Activated CD4-positive, alpha-beta T cell treated with anti-CD3 and anti-CD28 coated beads, Interleukin-2, amount 10 ng/mL, durations not matched to agents 24 days and 14 days (primary cell): ENCODE measurements around the gene DUS1L. TPM values are rescaled to one million over a fixed set of nuclear protein-coding genes. Genes with fewer than 3 reads are reported as not detected.
A peak's percentile ranks its signal among the peaks of the same experiment; 100 is the strongest.

ENCODE experiments used
- DNase-seq: peaks from one replicate; pipeline ENCODE4 v3.0.0; 2022
- H3K27ac Mint-ChIP-seq: one replicate; pipeline ENCODE4 v1.8.0; 2022; ENCODE audit warnings: mild to moderate bottlenecking, mixed read lengths
- H3K27me3 Mint-ChIP-seq: one replicate; pipeline ENCODE4 v1.8.0; 2022; ENCODE audit warnings: mixed read lengths
- H3K36me3 Mint-ChIP-seq: one replicate; pipeline ENCODE4 v1.8.0; 2022; ENCODE audit warnings: low read depth, mild to moderate bottlenecking, mixed read lengths
- H3K4me1 Mint-ChIP-seq: one replicate; pipeline ENCODE4 v1.8.0; 2021; ENCODE audit warnings: mixed read lengths
- H3K4me3 Mint-ChIP-seq: one replicate; pipeline ENCODE4 v1.8.0; 2022; ENCODE audit warnings: mild to moderate bottlenecking, moderate library complexity, mixed read lengths
- H3K9me3 Mint-ChIP-seq: one replicate; pipeline ENCODE4 v1.8.0; 2021; ENCODE audit warnings: mixed read lengths
- intact Hi-C: fragments of 100-400 bp; cut with micrococcal nuclease; formaldehyde crosslinking; loops from one replicate; pipeline ENCODE4 v1.15.1; 2023
- total RNA-seq: library from RNA; stranded (reverse); gene quantifications from 2 replicates; pipeline ENCODE4 v1.2.3, GENCODE V29; 2022

The DUS1L gene
- total RNA-seq, 1 donor from 2014 or later = 230 TPM

DNA sequence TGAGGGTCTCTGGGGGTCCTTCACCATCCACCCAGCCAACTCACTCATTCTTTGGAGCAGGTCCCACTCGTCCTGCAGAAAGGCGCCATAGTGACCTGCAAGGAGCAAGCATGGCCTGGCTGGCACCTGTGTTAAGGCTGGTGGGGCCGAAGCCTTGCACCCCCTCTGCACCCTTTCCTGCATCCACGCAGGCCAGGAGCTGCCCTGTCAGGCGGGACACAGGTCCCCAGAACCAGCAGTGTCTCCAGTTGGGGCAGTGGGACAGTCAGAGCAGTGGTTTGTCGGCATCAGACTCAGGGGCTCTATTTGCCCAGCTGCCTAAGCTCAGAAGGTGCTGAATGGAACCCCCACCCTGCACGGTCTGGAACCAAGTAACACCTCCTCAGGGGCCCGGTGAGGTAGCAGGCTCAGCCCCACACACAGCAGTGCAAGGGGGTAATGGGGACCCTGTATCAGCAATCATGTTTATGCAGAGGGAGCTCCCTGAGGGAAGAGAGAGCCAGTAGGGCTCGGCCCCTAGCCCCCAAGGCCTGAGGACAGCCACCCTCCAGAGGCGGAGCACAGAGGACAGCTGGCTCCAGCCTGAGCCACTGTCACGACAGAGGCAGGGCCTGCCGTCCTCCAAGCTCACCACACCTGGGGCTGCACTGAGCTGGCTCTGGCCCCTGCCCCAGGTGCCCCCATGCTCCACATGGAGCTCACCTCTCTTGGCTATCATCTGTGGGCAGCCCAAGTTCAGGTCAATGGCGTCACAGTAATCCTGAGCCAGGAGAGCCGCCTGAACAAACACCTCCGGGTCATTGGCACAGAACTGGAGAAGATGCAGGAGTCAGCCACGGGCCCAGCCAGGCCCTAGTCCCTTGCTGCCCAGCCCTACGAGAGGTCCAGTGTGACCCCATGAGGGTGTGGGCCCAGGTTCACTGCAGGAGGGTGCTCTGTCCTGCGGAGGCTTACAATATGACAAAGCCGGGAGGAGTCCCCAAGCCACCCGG, 1.9 kb downstream of the DUS1L start:
- intact Hi-C loops = no loop called here
- H3K9me3 Mint-ChIP-seq = no peaks in the 10 kb centered on the region
- H3K4me3 Mint-ChIP-seq = peak overlapping the region; percentile 73

DNA sequence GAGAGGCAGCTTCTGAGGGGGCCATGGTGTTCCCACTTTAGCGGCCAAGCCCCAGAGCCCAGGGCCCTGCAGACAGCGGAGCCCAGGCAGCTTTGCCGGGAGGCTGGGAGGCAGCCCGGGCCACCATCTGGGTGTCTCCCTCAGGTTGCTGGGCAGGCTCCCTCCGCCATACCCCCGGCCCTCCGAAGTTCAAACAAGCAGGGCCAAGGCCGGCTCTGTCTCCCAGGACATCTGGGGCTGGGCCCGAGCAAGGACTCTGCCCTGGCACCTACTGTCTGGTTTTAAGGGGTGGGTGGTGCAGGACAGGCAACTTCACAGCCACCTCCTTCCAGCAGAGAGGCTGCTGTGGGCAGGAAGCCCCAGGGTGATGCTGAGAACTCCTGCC, 2.6 kb downstream of the DUS1L start:
- DNase-seq = no peak
- Mint-ChIP-seq H3K4me3 (no peak overlapping the region), H3K36me3 (peaks cover 17% of the 10 kb centered on the region), H3K9me3 (no peaks in the 10 kb centered on the region), H3K27me3 (no peaks in the 10 kb centered on the region), H3K27ac (no peak overlapping the region), H3K4me1 (peaks cover 5% of the 10 kb centered on the region)
- intact Hi-C loops = no loop called here

More for the DNA sequence above, 1.9 kb downstream of the DUS1L start:
- Mint-ChIP-seq H3K36me3 (peaks cover 15% of the 10 kb centered on the region), H3K4me1 (peaks cover 5% of the 10 kb centered on the region), H3K27ac (no peak overlapping the region), H3K27me3 (no peaks in the 10 kb centered on the region)
- no peak for DNase-seq

DNA sequence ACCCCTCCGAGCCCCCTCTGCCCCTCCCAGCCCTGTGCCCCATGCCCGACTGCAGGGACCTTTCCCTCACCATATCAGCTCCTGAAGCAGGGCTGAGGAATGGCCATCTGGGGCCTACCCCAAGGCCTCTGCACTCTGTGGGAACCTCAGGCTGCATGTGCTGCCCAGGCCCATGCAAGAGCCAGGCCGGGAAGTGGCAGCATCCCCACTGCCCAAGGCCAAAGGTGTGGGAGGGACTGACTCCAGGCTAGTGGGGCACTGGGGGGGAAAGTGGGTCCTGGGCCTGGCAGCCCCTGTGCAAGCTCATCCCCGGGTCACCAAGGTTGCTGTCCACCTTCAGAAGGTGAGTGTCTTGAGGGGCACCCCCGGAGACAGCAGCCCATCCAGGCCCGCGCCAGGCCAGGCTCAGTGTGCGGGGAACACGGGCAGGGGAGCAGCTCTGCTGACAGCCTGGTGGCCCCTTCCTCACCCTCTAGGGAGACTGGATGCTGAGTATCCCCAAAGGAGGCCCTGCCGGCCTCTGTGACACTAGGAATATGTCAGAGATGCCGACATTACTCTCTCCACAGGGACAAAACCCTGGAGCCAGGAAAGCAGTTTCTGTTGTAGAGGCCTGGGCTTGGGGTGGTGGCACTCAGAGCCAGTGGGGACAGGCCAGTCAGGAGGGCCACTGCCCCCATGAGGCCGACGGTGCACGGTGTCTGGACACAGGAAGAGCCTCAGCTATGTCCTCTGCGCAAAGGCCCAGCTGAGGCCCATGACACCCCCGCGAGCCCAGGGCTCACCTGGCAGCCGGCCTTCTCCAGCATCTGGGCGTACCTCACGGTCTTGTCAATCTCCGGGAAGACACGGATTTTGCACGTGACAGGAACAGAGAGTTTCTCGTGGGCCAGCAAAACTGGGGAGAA, 3.3 kb downstream of the DUS1L start:
- Mint-ChIP-seq H3K4me1 (peaks cover 5% of the 10 kb centered on the region), H3K36me3 (peaks cover 21% of the 10 kb centered on the region), H3K27ac (no peak overlapping the region), H3K27me3 (no peaks in the 10 kb centered on the region), H3K4me3 (no peak overlapping the region), H3K9me3 (no peaks in the 10 kb centered on the region)
- intact Hi-C loops = no loop called here
- no peak for DNase-seq

DNA sequence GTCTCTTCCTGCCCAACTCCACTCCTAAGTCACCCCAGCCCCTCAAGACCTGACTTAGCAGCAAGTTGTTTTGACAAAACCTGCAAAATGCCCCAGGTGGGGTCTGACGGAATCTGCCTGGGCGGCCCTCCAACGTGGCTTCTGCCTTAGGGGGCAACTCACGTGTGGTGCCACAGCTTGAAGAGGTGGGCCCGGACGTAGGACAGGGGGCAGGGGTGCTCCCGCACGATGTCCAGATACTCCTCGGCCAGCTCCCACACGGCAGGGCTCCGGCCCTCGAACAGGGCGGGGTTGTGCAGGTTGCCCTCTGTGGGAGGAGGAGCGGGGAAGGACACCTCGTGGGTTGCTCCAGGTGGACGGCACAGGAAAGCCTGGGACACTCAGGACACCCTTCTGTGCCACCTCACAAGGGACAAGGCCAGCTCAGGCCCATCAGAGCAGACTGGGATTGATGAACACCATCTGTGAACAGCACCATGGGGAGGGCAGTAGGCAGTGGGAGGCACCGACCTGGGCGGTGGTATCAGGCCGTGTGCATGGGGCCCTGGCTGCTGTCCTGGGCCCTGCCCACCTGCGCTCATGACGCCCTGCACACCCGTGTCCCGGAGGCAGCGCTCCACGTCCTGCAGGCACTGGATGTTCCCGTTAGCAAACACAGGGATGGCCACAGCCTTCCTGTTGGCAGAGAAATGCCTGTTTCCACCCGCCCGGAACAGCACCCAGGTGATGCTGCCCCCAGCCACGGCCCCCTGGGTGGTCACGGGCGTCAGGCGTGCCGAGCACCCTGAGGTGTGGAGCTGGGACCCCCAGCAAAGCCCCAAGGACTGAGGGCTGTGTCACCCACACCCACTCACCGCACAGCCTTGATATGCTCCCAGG, 4.3 kb downstream of the DUS1L start:
- no peaks in the 10 kb centered on the region for H3K9me3 Mint-ChIP-seq
- H3K4me1 Mint-ChIP-seq = peaks cover 3% of the 10 kb centered on the region
- DNase-seq = no peak
- H3K27me3 Mint-ChIP-seq = no peaks in the 10 kb centered on the region
- intact Hi-C loops = no loop called here
- no peak overlapping the region for H3K27ac Mint-ChIP-seq
- no peak overlapping the region for H3K4me3 Mint-ChIP-seq
- peaks cover 22% of the 10 kb centered on the region for H3K36me3 Mint-ChIP-seq

DNA sequence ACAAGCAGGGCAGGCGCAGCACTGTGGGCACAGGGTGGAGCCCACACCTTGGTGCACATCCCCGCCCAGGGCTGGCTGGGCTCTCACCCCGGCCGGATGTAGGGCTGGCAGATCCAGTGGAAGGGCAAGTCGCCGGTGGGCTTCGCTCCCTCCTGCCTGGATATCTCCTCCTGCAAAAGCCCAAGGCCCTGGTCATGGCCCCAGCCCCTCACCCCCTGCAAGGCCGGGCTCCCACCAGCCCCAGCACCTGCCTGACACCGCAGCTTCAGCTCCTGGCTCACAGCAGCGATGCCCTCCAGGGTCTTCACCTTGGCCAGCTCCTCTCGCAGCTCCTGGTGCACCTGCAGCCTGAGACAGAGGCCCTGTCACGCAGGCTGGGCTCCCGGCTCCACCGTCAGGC, 5.0 kb downstream of the DUS1L start:
- no peak overlapping the region for H3K27ac Mint-ChIP-seq
- H3K4me3 Mint-ChIP-seq = no peak overlapping the region
- peaks cover 24% of the 10 kb centered on the region for H3K36me3 Mint-ChIP-seq
- peaks cover 1% of the 10 kb centered on the region for H3K4me1 Mint-ChIP-seq
- H3K9me3 Mint-ChIP-seq = no peaks in the 10 kb centered on the region
- H3K27me3 Mint-ChIP-seq = no peaks in the 10 kb centered on the region
- intact Hi-C loops = no loop called here
- DNase-seq = no peak

DNA sequence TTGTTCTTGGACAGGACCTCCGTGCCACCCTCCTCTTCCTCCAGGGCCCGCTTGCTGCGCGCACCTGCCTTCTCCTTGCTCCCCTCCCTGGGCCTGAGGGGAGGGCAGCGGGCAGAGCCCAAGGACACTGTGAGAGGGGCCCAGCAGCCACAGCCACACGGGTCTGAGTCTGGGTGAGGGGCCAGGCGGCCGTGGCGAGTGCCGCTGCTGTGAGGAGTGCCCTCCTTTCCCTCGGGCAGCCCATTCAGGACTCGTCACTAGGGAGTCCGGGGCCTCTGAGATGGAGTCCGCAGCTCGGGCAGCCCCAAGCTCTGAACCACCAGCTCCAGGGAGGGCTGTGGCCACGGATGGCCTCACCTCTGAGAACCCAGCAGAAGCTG, 5.6 kb downstream of the DUS1L start:
- no peak overlapping the region for H3K4me3 Mint-ChIP-seq
- no peak for DNase-seq
- H3K27ac Mint-ChIP-seq = no peak overlapping the region
- no peaks in the 10 kb centered on the region for H3K27me3 Mint-ChIP-seq
- peaks cover 1% of the 10 kb centered on the region for H3K4me1 Mint-ChIP-seq
- no peaks in the 10 kb centered on the region for H3K9me3 Mint-ChIP-seq
- intact Hi-C loops = no loop called here
- peaks cover 24% of the 10 kb centered on the region for H3K36me3 Mint-ChIP-seq

DNA sequence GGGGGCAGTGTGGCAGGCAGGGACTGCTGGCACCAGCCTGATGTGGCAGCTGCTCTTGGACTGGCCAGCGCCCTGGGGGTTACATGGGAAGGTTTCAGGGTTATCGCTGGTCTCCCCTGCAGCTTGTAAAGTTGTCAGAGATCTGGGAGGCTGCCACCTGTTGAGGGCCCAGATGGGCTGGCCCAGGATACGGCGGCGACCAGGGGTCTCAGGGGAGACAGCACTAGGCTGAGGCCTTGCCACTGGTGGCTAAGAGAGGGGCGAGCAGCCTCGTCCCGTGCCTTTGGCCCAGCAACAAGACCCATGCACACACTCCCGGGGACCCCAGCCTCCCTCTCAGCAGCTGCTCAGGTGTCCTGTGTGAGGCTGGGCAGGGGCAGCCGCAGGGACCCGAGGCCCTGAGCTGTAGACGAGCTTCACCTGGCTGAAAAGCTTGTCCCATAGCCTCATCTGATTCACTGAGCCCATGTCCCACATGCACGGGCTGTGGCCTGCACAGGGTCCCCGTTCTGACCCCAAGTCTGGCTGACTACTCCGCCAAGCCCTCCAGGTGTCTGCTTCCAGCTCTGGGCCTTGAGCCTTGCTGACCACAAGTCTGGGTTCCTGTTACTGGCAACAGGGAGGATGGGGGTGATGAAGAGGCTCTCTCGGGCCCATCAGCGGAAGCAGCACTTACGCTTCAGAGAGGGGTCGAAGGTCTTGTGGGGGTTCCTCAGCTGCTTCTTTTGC, 6.2 kb downstream of the DUS1L start:
- DNase-seq = no peak
- Mint-ChIP-seq H3K27ac (no peak overlapping the region), H3K4me1 (peaks cover 1% of the 10 kb centered on the region), H3K9me3 (no peaks in the 10 kb centered on the region), H3K27me3 (no peaks in the 10 kb centered on the region), H3K36me3 (peaks cover 27% of the 10 kb centered on the region), H3K4me3 (no peak overlapping the region)
- intact Hi-C loops = no loop called here

DNA sequence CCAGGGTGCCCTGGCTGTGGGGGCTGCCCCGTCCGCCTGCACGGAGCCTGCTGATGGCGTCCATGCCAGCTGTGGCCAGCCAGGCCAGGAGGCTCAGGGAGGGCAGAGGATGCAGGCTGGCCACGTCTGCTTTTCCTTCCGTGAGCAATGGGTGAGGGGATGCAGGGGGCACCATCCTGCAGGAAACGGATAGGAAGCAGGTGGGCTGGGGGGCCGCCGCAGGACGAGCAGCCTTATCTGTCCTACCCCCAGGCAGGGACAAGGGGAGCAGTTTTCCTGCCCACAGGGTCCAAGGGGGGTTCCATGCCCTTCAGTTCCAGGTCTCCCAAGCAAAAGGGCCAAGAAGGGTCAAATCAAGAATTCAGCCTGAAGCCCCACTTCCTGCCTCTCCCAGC, 6.8 kb downstream of the DUS1L start:
- Mint-ChIP-seq H3K36me3 (peaks cover 25% of the 10 kb centered on the region), H3K4me1 (peaks cover 1% of the 10 kb centered on the region), H3K27ac (no peak overlapping the region), H3K4me3 (no peak overlapping the region), H3K9me3 (no peaks in the 10 kb centered on the region), H3K27me3 (no peaks in the 10 kb centered on the region)
- DNase-seq = no peak
- intact Hi-C loops = no loop called here

DNA sequence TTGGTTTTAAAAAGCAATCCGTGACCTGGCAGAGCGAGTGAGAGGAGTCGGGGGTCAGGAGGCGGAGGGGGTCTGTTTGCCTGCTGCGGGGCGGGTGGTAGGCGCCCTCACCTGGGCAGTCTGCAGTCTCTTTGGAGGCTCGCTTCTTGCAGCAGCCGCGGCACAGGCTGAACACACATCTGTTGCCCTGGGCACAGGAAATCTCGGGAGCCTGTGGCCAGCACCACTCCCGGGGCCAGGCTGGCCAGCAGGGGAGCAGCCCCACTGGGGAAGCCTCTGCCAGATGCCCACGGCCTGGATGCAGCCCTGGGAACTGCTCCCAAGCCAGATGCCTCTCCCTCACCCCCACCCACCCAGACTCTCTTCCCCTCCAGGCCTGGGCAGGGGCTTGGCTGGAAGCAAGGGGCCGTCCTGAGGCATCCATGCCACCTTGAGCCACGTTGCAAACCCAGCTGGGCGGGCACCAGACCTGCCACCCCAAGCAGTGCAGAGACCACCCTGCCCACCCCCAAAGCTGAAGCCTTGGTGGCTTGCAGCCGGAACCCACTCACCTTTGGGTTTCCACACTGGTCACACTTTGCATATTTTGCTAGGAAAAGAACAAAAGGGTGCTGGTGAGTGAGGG, 7.3 kb downstream of the DUS1L start:
- no peaks in the 10 kb centered on the region for H3K9me3 Mint-ChIP-seq
- no peak overlapping the region for H3K27ac Mint-ChIP-seq
- no peaks in the 10 kb centered on the region for H3K27me3 Mint-ChIP-seq
- intact Hi-C loops = no loop called here
- H3K4me3 Mint-ChIP-seq = no peak overlapping the region
- peaks cover 1% of the 10 kb centered on the region for H3K4me1 Mint-ChIP-seq
- no peak for DNase-seq
- peaks cover 25% of the 10 kb centered on the region for H3K36me3 Mint-ChIP-seq

DNA sequence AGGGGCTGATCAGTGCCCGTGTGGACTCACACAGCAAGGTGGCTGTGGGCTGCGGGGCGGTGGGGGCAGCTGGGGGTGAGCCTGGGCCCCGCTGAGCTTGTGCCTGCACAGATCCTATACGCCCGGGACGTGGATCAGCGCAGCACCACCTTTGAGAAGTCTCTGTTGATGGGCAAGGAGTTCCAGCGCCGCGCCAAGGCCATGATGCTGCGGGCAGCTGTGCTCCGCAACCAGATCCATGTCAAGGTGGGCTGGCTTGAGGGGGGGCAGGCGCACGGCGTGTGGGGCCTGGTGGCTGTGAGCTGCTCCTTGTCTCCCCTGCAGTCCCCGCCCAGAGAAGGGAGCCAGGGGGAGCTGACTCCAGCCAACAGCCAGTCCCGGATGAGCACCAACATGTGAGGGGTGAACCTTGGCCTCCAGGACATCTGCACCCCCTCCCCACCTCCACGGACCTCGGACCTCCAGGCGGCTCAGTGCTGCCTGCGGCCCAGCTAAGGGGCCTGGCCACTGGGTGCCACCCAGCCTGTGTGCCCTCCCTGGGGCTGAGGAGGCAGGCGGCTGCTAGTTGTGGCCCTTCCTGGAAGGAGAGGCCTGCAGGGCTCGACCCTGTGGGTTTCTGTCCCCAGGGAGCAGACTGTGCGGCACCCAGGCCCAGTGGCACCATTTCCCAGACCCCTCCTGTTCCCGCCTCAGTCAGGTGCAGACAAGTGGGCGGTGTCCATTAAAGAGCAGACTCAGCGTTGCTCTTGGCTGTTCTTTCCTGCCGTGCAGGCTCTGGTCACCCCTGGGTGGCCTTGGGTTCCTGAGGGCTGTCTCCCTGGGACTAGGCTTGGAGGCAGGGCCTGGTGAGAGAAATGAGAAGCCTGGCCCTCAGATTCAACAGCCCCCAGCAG, 8.6 kb downstream of the DUS1L start:
- Mint-ChIP-seq H3K27me3 (no peaks in the 10 kb centered on the region), H3K27ac (no peak overlapping the region), H3K4me3 (no peak overlapping the region), H3K9me3 (no peaks in the 10 kb centered on the region), H3K36me3 (peaks cover 23% of the 10 kb centered on the region), H3K4me1 (peaks cover 3% of the 10 kb centered on the region)
- intact Hi-C loops = no loop called here
- no peak for DNase-seq

DNA sequence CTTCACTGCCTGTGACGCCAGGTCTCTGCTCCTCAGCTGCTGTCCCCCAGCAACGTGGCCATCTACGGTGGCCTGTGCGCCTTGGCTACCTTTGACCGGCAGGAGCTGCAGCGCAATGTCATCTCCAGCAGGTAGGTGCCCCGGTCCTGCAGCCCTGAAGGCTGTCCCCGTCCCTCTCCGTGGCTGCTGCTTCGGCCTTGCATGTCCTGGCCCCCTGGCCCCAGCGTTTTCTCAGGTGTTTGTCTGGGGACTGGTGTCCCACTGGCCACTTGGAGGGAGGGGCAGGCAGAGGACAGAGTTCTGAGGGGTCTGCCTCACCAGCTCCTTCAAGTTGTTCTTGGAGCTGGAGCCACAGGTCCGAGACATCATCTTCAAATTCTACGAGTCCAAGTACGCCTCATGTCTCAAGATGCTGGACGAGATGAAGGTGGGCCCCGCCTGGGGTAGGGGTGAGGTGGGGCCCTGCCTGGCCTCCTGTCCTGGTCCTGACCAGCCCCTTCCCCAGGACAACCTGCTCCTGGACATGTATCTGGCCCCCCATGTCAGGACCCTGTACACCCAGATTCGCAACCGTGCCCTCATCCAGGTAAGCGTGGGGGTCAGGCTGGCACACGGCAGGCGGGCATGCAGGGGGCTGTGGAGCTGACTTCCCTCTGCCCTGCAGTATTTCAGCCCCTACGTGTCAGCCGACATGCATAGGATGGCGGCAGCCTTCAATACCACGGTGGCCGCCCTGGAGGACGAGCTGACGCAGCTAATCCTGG, 9.5 kb downstream of the DUS1L start:
- no peaks in the 10 kb centered on the region for H3K27me3 Mint-ChIP-seq
- no peaks in the 10 kb centered on the region for H3K9me3 Mint-ChIP-seq
- DNase-seq = no peak
- peaks cover 23% of the 10 kb centered on the region for H3K36me3 Mint-ChIP-seq
- no peak overlapping the region for H3K27ac Mint-ChIP-seq
- H3K4me1 Mint-ChIP-seq = peaks cover 3% of the 10 kb centered on the region
- intact Hi-C loops = no loop called here
- no peak overlapping the region for H3K4me3 Mint-ChIP-seq
